HuH-7.5 (cell line): ENCODE data around the gene AOAH.
"Not testable (repeated sequence)": the region's sequence is repeated elsewhere in the genome, so short reads cannot be mapped to it uniquely, and the experiment has no call there.

Experiments used
- DNase-seq: peaks from one replicate; pipeline ENCODE4 v3.0.0; 2011; ENCODE audit warnings: low spot score

The AOAH gene

GRCh38 chr7:36507475-36508440, 216.5 kb downstream of the AOAH start:
- DNase-seq = no peak

GRCh38 chr7:36506820-36507219, 217.5 kb downstream of the AOAH start:
- DNase-seq = no peak

GRCh38 chr7:36506130-36506798, 218.0 kb downstream of the AOAH start:
- DNase-seq = no peak

- not testable (repeated sequence) for DNase-seq
These were observed 219.7 kb downstream of the AOAH start for GRCh38 chr7:36504617-36505016.

GRCh38 chr7:36504216-36504615, 220.1 kb downstream of the AOAH start:
- DNase-seq = not testable (repeated sequence)

- no peak for DNase-seq
These were observed 226.5 kb downstream of the AOAH start for GRCh38 chr7:36497775-36498174.

- DNase-seq = not testable (repeated sequence)
These were observed 227.1 kb downstream of the AOAH start for GRCh38 chr7:36497176-36497575.

GRCh38 chr7:36496576-36496975, 227.7 kb downstream of the AOAH start:
- DNase-seq = no peak

- DNase-seq = no peak
These were observed 233.0 kb downstream of the AOAH start for GRCh38 chr7:36491317-36491716.

GRCh38 chr7:36490419-36490830, 233.9 kb downstream of the AOAH start:
- DNase-seq = no peak

- DNase-seq = not testable (repeated sequence)
These were observed 235.6 kb downstream of the AOAH start for GRCh38 chr7:36488672-36489071.

GRCh38 chr7:36487756-36488336, 236.4 kb downstream of the AOAH start:
- DNase-seq = no peak

GRCh38 chr7:36486336-36486735, 238.0 kb downstream of the AOAH start:
- DNase-seq = no peak

GRCh38 chr7:36484265-36484664, 240.0 kb downstream of the AOAH start:
- DNase-seq = no peak

- DNase-seq = not testable (repeated sequence)
These were observed 240.4 kb downstream of the AOAH start for GRCh38 chr7:36483853-36484252.

- DNase-seq = no peak
These were observed 245.5 kb downstream of the AOAH start for GRCh38 chr7:36478745-36479144.

- no peak for DNase-seq
These were observed 248.9 kb downstream of the AOAH start for GRCh38 chr7:36475381-36475780.

- no peak for DNase-seq
These were observed 249.3 kb downstream of the AOAH start for GRCh38 chr7:36475011-36475342.

GRCh38 chr7:36474283-36475010, 249.8 kb downstream of the AOAH start:
- no peak for DNase-seq

GRCh38 chr7:36473454-36474282, 250.6 kb downstream of the AOAH start:
- DNase-seq = peak; percentile 31

GRCh38 chr7:36472141-36472729, 252.1 kb downstream of the AOAH start:
- DNase-seq = no peak
